ENCODE results near the gene ST6GALNAC3.
"Not testable (repeated sequence)": the region's sequence is repeated elsewhere in the genome, so short reads cannot be mapped to it uniquely, and the experiment has no call there.

Gene ST6GALNAC3

DNA sequence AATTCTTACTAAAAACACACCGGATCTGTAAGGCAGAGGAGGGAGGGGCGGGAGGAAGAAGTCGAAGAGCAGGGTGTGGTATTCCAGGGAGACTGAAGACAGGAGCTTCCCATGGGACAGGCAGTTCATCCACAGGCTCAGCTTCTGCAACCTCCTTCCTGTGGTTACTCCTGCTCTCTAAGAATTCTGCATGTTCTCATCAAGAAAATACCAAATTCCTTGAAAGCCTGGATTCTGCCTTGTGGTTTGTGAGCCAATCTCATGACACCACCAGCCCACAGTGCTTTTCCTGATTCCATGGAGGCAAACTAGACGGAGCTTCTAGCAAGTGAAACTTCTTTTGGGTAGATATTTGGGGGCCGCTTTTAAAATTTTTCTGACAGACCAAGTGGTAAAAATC, 1.1 kb upstream of the ST6GALNAC3 start:
- DNase-seq (ENCODE audit: low read depth) = no peak

DNA sequence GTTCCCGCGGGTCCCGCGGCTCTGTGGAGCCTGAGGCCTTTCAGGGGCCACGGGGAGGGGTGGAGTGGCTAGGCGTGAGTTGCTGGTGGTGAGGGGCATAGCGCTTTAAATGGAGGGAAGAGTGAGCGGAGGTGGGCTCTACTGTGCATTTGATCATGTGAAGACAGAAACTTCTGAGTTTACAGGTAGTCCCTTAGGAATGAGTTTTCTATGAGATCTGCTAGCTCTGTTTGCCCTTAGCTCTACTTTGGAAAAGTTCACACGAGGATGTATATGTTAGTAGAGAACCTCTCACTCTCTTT, 593 bp downstream of the ST6GALNAC3 start:
- no peak for DNase-seq (ENCODE audit: low read depth)

DNA sequence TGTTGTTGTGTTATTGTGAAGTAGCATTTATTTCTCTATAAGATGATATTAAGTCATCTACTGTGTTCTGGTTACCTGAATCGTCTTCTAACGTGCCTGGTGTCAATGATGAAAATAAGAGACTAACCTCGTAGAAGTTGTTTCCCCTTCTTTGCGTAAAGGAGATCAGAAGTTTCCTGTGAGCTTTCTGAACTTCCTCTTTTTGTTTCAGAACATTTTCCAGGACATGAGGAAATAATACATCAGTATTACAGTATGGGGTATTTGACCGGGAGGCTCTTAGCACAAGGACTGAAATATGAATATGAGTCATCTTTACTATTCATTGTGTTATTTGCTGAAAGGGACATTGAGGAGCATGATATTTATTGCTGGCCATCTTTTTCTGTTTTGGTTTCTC, 1.3 kb downstream of the ST6GALNAC3 start:
- no peak for DNase-seq (ENCODE audit: low read depth)

DNA sequence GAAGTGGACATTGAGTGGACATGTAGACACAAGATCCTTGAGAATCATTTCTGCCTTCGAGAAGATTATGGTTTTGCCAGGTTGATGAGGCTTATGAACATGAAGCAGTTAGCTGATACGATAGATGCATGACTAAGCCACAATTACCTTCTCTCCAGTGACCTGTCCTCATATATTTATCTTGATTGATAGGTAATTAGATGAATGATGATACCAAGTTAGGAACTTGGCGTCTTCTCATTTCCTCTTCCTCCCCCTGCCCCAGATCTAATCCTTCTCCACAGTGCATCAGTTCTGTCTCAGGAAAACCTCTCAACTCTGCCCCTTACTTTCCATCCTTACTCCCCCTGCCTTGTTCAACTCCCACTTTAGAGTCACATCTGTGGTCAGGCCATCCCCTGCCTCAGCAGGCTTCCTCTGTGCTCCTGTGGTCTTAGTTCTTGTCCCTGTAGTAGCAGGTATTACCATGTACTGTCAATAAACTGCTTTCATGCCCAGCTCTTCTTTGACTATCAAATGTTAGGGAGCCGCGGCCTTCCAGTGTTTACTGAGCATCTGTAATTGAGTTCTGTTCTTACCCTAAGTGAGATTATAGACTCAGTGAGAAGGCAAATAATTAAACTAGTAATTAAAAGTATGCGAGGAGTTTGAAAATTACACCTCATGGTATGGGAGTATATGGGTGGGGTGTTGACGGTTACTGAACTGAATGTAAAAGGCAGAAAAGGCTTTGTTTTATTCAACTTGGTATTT, 5.1 kb downstream of the ST6GALNAC3 start:
- DNase-seq (ENCODE audit: low read depth) = no peak

DNA sequence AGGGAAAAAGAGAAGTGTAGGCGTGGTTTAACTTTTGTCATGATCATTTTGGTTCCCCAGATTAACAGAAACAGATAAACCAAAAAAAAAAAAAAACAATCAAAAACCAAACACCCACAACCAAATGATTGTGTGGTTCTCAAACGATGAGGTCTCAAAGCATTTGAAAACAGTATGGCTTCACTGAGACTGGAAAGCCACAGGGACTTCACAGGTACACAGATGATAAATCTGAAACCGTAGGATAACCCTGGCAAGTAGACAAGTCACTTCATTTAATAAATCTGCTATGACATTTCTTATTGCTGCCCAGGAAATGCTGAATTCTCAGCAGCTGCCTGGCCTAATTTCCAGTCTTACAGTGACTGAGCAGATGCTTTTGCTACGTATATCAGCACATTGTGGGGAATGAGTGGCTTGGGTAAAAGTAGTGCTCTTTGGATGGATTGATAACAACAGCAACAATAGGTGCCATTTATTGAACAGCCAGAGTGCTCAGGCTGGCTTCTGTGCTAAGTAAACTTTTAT, 6.1 kb downstream of the ST6GALNAC3 start:
- DNase-seq (ENCODE audit: low read depth) = no peak

DNA sequence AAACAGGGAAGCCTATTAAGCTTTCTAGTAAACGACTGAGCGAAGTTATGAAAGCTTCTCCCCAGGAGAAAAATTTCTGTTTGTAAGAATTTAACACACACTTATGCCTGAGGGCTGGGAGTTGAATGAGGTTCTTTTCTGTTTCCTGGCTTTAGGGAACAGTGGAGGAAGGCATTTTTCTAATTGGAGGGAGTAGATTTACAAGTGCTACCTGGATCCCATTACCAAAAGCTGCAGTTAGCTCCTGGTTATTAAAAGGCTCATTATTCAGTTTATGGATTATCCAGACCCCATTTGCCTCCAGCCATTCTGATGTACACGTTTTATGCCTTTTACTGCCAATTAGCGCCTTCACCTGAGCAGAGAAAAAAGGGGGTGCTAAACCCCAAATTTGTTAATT, 7.5 kb downstream of the ST6GALNAC3 start:
- no peak for DNase-seq (ENCODE audit: low read depth)

DNA sequence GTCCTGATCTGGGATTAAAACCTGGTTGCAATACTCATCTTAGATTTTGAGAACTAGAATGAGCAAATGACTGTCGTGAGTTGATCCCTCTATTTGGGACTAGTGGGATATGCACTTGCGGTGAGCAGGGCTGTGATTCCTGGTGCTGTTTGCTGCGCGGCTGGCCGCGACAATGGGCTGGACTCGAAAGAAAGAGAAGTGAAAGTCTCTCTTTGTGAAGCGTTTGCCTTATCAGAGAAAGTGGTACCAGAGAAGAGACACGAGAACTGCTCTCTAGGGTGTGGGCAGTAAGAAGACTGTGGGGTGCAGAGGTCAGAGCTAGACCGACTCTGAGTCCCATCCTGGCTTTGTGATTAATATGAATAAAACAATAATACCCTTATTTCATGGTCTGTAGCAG, 8.6 kb downstream of the ST6GALNAC3 start:
- DNase-seq (ENCODE audit: low read depth) = no peak

DNA sequence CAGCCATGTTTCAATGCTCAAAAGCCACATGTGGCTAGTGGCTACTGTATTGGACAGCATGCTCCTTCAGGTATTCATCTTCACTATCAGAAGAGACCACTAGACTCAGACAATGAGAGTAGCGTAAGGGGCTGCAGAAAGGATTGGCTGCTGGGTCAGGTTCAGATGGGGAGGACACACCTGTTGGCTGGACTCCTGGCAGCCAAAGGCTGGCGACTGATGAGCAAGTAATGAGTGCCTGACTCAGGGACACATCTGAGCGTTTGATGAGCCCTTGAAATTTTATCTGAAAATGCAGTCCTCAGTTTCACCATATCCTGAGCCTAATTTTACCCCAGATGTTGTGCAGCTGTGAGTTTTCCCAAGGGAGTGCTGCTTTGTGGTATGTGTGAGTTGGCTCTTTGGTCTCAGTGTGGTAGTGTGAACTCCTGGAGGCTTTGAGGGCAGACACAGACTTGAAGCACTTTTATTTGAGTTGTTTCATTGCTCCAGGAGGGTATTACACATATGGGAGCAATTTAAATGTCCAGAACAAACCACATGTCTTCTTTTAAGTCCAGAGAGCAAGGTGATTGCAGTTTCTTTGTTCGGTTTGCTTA, 9.6 kb downstream of the ST6GALNAC3 start:
- DNase-seq (ENCODE audit: low read depth) = no peak

DNA sequence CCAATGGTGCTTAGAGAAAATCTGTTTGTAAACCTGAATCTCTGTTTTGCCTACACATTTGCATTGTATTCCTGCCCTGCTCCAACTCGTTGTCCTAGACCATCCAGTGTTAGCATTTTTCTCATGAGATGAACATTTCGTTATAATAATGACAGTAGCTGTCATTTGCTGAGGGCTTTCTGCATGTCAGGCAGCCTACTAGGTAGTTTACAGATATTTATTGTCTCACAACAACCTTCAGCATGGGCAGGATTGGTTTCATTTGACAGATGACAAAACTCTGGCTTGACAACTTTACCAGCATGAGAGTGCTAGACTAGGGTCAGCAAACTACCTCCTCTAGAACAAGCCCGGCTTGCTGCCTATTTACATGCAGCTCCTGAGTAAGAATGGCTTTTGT, 10.1 kb downstream of the ST6GALNAC3 start:
- DNase-seq (ENCODE audit: low read depth) = no peak

DNA sequence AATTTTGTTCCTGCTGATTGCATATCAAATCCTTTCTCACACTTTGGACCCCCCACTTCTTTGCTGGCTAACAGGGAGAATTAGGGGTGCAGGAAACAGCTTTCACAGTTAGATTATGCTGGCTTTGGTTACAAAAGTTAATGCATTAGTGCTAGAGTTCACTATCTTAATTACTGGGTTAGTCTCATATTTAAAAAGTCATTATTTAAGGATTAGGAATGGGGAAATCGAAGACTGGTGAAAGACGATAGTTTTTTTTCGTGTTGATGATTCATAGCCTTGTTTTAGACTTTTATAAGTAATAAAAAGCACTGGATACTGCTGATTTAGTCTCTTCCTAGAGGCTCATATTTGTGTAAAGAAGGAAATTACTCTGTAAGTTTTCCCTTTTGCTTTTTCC, 11.6 kb downstream of the ST6GALNAC3 start:
- DNase-seq (ENCODE audit: low read depth) = no peak

DNA sequence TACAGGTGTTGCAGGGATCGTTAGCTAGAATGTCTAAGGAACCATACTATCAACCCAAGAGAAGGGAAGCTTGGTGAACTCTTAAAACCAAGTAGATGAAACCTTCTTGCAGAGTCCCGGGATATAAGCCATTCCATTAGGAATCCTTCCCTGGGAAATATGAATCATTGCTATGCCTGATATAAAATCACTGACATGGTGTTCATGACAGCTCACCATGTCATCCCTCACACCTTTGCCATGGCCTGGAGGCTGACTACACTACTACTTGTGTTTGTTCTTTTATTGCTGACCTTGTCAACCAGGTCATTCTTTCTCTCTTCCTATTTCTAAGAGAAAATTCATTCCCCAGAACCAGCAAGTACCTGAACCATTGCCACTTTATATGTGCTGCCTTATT, 12.1 kb downstream of the ST6GALNAC3 start:
- no peak for DNase-seq (ENCODE audit: low read depth)

DNA sequence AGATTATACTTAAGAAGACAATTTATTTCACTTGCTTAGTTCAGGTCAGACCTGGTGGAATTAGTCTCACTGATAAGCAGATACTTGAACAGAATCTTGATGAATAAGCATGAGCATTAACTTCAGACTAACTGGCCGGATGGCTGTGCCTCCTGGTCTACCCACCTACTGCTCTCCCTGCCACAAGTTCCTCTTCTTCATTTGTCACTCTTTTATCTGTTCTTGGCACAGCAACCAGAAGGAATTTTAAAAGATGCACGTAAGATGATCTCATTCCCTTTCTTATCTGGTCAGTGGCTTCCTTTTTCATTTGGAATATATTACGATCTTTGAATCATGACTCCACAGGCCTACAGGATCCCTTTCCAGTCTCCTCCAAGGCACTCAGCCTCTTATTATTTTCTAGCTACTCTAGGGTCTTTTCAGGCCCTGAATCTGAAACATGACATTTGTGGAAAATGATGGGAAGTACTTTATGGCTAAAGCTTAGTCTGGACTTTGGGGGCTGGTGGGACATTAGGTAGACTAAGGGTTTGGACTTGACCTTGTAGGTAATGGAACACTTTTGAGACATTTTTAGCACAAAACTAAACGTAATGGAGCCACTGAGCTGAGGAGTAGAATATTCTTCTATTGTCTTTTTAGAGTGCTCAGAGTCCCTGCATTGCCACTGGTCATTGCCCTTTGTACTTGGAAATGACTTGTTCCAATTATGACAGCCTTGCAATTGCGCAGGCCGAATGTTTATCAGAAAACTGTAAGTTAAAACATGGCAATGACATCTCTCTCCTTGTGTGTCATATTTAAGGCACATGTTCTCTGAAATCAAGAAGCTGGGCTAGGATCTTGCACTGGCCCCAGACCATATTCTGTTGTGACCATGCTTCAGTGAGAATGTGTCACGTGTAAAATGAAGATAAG, 16.0 kb downstream of the ST6GALNAC3 start:
- no peak for DNase-seq (ENCODE audit: low read depth)

DNA sequence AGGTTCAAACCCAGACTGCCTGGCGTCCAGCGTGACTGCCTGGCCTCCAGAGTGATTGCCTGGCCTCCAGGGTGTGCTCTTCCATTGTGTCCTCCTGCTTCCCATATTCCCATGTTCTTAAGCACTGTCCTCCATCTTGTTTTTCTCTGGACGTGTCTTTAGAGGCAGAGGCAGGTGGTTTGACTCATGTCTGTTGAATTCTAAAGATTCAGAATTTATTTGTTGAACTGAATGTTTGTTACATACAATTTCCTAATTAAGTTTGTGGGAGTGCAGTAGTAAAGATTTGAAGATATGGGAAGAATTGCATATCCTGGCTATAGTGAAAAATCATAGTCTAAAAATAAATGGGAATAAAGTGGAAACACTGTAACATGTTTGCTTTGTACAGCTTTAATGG, 18.3 kb downstream of the ST6GALNAC3 start:
- DNase-seq (ENCODE audit: low read depth) = no peak

DNA sequence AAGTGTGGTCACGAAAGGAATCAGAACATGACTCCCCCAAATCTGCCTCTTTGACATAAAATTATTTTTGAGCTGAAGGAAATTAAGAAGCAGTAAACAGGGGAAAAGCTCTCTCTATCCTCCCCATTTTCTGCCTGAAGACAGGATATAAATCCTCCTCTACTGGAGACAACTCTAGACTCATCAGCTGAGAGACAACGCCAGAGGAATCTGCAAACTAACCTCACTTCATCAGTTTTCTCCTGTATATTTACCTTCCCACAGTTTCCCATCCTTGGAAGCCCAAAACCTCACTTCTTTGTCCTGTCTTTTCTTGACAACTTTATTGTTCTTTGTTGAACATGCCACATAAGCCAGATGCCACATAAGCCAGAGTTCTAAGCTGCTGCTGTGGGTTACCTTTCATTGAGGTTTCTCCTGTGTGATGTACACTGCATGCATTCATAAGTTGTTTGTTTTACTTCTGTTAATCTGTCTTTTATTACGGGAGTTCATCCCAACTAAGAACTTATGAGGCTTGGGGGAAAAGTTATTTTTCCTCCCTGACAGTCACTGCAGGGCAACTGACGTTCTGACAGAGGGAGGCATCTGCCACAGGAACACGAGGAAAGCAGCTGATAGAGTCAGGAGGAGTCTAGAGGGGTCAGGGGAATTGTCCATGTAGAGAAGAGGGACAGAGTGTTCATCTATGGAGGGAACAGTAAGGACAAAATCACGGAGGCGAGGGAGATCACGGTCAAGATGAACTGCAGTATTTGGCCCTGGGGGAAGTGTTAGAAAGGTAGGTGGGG, 19.2 kb downstream of the ST6GALNAC3 start:
- no peak for DNase-seq (ENCODE audit: low read depth)

DNA sequence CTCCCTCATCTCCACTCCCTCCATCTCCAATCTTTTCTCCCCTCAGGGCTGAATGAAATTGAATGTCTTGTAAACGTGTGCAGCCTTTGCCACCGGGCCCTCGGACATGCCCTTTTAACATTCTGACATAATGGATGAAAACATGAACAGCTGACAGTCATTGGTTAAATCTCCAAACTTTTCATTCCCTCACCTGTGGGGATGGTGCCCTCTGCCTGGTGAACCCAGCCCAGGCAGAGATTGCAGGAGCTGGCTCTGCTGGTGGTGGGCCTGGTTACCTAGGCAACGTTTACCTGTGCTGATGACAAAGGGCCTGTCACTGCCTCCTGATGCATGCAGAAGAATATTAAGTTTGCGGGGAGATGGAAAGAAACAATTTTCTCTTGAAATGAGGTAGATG, 21.3 kb downstream of the ST6GALNAC3 start:
- DNase-seq (ENCODE audit: low read depth) = no peak

DNA sequence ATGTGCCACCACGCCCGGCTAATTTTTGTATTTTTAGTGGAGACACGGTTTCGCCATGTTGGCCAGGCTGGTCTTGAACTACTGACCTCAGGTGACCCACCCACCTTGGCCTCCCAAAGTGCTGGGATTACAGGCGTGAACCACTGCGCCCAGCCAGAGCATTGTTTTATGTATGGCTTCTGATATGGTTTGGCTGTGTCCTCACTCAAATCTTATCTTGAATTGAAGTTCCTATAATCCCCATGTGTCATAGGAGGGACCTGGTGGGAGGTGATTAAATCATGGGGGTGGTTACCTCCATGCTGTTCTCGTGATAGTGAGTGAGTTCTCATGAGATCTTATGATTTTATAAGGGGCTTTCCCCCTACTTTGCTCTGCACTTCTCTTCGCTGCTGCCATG, 22.5 kb downstream of the ST6GALNAC3 start:
- not testable (repeated sequence) for DNase-seq (ENCODE audit: low read depth)

DNA sequence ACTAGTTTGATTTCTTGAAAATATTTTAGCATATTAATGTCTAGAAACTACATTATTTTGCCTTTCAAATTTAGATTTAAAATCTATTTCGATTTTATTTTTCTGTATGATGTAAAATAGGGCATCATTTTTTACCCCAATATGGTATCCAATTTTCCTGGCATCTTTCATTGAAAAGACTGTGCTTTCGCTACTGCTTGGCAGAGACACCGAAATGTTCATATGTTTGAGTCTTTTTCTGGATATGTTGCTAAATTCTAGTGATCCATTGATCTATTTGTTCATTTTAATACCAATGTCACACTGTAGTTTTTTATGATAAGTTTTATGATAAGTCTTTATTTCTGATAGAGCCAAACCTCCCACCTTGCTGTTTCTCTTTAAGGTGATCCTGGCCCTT, 24.3 kb downstream of the ST6GALNAC3 start:
- DNase-seq (ENCODE audit: low read depth) = no peak

DNA sequence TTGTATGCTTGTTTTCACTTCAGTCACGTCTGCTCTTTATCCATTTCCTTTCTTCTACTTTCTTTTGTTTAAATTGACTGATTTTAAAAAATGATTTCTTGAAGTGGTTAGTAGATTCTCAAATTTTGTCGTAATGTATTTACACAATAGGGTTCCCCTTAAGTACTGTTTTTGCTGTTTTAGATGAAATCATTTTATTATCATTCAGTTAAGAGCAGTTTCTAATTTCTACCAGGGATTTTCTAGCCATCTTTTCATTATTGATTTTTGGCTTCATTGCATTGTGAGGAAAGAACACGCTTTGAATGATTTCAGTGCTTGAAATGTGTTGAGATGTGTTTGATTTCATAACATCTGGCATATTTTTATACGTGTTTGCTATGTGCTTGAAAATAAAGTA, 27.0 kb downstream of the ST6GALNAC3 start:
- no peak for DNase-seq (ENCODE audit: low read depth)

DNA sequence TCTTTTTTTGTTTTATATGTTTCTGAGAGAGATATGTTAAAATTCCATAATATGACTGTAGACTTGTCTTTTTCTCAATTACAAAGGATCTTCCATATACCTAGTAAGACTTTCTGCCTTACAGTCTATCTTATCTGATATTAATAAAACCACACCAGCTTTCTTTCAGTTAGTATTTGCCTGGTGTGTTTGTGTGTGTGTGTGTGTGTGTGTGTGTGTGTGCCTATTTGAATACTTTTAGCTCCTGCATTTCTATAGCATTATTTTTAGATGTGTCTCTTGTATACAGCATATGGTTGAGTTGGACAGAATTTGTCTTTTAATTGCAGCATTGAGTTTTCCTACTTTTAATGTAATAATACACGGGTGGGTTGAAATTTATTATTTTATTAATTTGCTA, 27.5 kb downstream of the ST6GALNAC3 start:
- DNase-seq (ENCODE audit: low read depth) = no peak

DNA sequence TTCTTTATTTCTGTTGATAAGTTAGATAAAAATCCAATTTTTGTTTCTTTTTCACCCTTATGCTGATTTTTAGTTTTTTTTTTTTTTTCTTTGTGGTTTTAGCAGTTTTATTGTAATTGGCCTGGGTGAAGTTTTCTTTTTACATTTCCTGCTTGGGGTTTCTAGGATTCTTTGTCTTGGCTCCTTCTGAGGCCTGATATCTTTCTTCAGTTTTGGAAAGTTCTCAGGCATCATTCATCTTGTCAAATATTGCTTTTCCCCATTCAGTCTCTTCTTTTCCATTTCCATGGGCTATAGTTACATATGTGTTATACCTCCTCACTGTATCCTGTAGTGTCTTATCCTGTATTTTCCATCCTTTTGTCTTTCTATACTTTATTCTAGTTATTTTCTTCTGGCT, 28.5 kb downstream of the ST6GALNAC3 start:
- no peak for DNase-seq (ENCODE audit: low read depth)

DNA sequence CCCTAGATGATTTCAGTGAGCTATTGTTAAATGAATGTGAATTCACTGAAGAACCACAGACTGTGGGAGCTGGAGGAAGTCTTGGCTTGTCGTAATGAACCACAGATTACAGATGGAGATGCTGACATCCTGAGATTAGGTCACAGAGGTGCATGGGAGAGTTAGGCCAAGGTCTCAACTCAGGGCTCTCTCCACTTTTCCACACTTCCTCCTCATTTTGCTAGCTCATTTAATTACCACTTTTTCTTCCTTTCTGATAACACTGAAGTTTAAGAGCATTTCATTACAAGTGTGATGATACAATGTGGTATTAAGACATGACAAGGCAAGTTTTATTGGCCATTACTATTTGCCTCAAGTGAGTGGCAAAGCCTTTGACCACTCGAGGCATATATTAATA, 30.8 kb downstream of the ST6GALNAC3 start:
- no peak for DNase-seq (ENCODE audit: low read depth)

DNA sequence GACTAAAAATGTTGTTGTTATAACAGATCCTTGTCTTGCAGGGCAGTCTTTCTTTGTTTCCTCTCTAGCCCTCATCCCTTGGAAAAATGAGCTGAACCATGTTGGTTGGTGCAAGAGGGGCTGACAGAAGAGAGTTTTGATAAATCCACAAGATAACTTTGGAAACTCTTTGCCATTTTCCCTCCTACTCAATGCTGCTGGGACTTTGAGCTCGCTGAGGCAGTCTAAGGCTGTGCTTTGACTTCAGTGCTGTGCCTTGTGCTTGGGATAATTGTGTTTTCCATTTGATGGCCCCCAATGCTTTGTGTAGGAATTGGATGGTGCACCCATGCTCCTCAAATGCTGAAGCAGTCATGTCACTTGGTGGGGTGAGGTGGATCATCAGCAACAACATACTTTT, 31.7 kb downstream of the ST6GALNAC3 start:
- DNase-seq (ENCODE audit: low read depth) = no peak

Data from stimulated activated CD4-positive, alpha-beta T cell treated with anti-CD3 and anti-CD28 coated beads, Interleukin-2, amount 100 ng/mL, for 4 hours (primary cell).